Neural progenitor cell (in vitro differentiated cells): Measurements from ENCODE around the gene ZNF726. TPM values are rescaled to one million over a fixed set of nuclear protein-coding genes. Genes with fewer than 3 reads are reported as not detected.

ENCODE experiments used
- DNase-seq: peaks from one replicate; pipeline ENCODE4 v3.0.0-alpha.2; 2016; ENCODE audit warnings: low spot score
- H2AFZ ChIP-seq: fragments of 200-600 bp; sonication (generic); replicated peaks from 2 replicates; pipeline ENCODE4 v1.6.1; 2016; ENCODE audit warnings: antibody characterized with exemption
- H3F3A ChIP-seq: fragments of 200-600 bp; sonication (generic); 2 replicates; pipeline ENCODE4 v1.6.1; 2016; ENCODE audit warnings: antibody characterized with exemption, low read depth
- H3K27ac ChIP-seq: fragments of 200-600 bp; sonication (generic); 2 replicates; pipeline ENCODE4 v1.5.1; 2016; ENCODE audit warnings: mild to moderate bottlenecking
- H3K27me3 ChIP-seq: fragments of 200-600 bp; sonication (generic); 2 replicates; pipeline ENCODE4 v1.6.1; 2016; ENCODE audit warnings: mild to moderate bottlenecking, moderate library complexity
- H3K36me3 ChIP-seq: fragments of 200-600 bp; sonication (generic); 2 replicates; pipeline ENCODE4 v1.5.1; 2016
- H3K4me1 ChIP-seq: fragments of 200-600 bp; sonication (generic); 2 replicates; pipeline ENCODE4 v1.6.1; 2016; ENCODE audit warnings: mixed run types
- H3K4me2 ChIP-seq: fragments of 200-600 bp; sonication (generic); 2 replicates; pipeline ENCODE4 v1.6.1; 2016
- H3K4me3 ChIP-seq: fragments of 200-600 bp; sonication (generic); 2 replicates; pipeline ENCODE4 v1.5.1; 2016
- H3K79me2 ChIP-seq: fragments of 200-600 bp; sonication (generic); 2 replicates; pipeline ENCODE4 v1.6.1; 2016; ENCODE audit warnings: low read depth
- H3K9ac ChIP-seq: fragments of 200-600 bp; sonication (generic); 2 replicates; pipeline ENCODE4 v1.6.1; 2016
- H3K9me3 ChIP-seq: fragments of 200-600 bp; sonication (generic); 2 replicates; pipeline ENCODE4 v1.5.1; 2016; ENCODE audit warnings: low read depth
- H4K20me1 ChIP-seq: fragments of 200-600 bp; sonication (generic); 2 replicates; pipeline ENCODE4 v1.6.1; 2016; ENCODE audit warnings: low read depth
- H3K27ac Mint-ChIP-seq: 3 replicates; pipeline ENCODE4 v1.8.0; 2021; ENCODE audit warnings: mixed read lengths
- H3K27me3 Mint-ChIP-seq: 2 replicates; pipeline ENCODE4 v1.8.0; 2022; ENCODE audit warnings: low read depth, mild to moderate bottlenecking, inconsistent platforms, moderate library complexity, mixed read lengths; ENCODE audit not compliant: insufficient read depth
- H3K36me3 Mint-ChIP-seq: 3 replicates; pipeline ENCODE4 v1.8.0; 2021; ENCODE audit warnings: mixed read lengths
- H3K4me1 Mint-ChIP-seq: 3 replicates; pipeline ENCODE4 v1.8.0; 2021; ENCODE audit warnings: mixed read lengths
- H3K4me3 Mint-ChIP-seq: 3 replicates; pipeline ENCODE4 v1.8.0; 2021; ENCODE audit warnings: mild to moderate bottlenecking, moderate library complexity, mixed read lengths
- H3K9me3 Mint-ChIP-seq: 3 replicates; pipeline ENCODE4 v1.8.0; 2020; ENCODE audit warnings: mixed read lengths
- CTCF ChIP-seq: fragments of 200-600 bp; sonication (generic); IDR thresholded peaks from 2 replicates; pipeline ENCODE4 v1.5.1; 2017; ENCODE audit warnings: antibody characterized with exemption, mild to moderate bottlenecking
- EZH2 ChIP-seq: fragments of 200-600 bp; sonication (generic); IDR thresholded peaks from 2 replicates; pipeline ENCODE4 v1.6.1; 2017; ENCODE audit warnings: antibody characterized with exemption, mild to moderate bottlenecking, moderate library complexity
- EZH2phosphoT487 ChIP-seq: fragments of 200-600 bp; sonication (generic); IDR thresholded peaks from 2 replicates; pipeline ENCODE4 v1.6.1; 2017; ENCODE audit warnings: antibody characterized with exemption
- total RNA-seq: library from RNA; depleted of rRNA; stranded (reverse); fragments of >200 nt; gene quantifications from 2 replicates; pipeline ENCODE4 v1.2.3, GENCODE V29; 2015; ENCODE audit warnings: low replicate concordance

The ZNF726 gene
- total RNA-seq, 1 donor from 2014 or later = not detected

- Histone ChIP-seq H3K36me3 (no peaks in the 10 kb centered on the region), H3K4me3 (no peak overlapping the region), H3K27ac (no peak overlapping the region), H4K20me1 (no peaks in the 10 kb centered on the region), H3F3A (no peaks in the 10 kb centered on the region), H3K79me2 (no peaks in the 10 kb centered on the region), H3K27me3 (no peaks in the 10 kb centered on the region), H3K4me2 (no peak overlapping the region), H3K4me1 (no peaks in the 10 kb centered on the region), H2AFZ (no peak overlapping the region), H3K9ac (no peak overlapping the region), H3K9me3 (no peaks in the 10 kb centered on the region)
- Mint-ChIP-seq H3K4me3 (no peak overlapping the region), H3K4me1 (no peaks in the 10 kb centered on the region), H3K36me3 (no peaks in the 10 kb centered on the region), H3K27me3 (no peaks in the 10 kb centered on the region), H3K27ac (no peak overlapping the region), H3K9me3 (peaks cover 64% of the 10 kb centered on the region)
- DNase-seq = no peak
- no peak for TF ChIP-seq EZH2phosphoT487
- TF ChIP-seq CTCF = no peak
- TF ChIP-seq EZH2 = no peak
Observed at GRCh38 chr19:23901360-23901759, 13.3 kb upstream of the ZNF726 start.

GRCh38 chr19:23904406-23904805 lies 10.3 kb upstream of the ZNF726 start:
- Histone ChIP-seq H4K20me1 (no peaks in the 10 kb centered on the region), H3K4me1 (no peaks in the 10 kb centered on the region), H3K4me3 (no peak overlapping the region), H3K27ac (no peak overlapping the region), H3K27me3 (no peaks in the 10 kb centered on the region), H3K9me3 (peaks cover 4% of the 10 kb centered on the region), H3K9ac (no peak overlapping the region), H3F3A (no peaks in the 10 kb centered on the region), H2AFZ (no peak overlapping the region), H3K36me3 (no peaks in the 10 kb centered on the region), H3K4me2 (no peak overlapping the region), H3K79me2 (no peaks in the 10 kb centered on the region)
- Mint-ChIP-seq H3K9me3 (peaks cover 62% of the 10 kb centered on the region), H3K4me3 (no peak overlapping the region), H3K4me1 (no peaks in the 10 kb centered on the region), H3K36me3 (no peaks in the 10 kb centered on the region), H3K27me3 (no peaks in the 10 kb centered on the region), H3K27ac (no peak overlapping the region)
- TF ChIP-seq EZH2phosphoT487 = no peak
- no peak for TF ChIP-seq CTCF
- no peak for TF ChIP-seq EZH2
- no peak for DNase-seq

GRCh38 chr19:23905771-23906170 lies 8.9 kb upstream of the ZNF726 start:
- H3K36me3 ChIP-seq = no peaks in the 10 kb centered on the region
- Mint-ChIP-seq H3K27me3 (no peaks in the 10 kb centered on the region), H3K4me3 (no peak overlapping the region), H3K27ac (no peak overlapping the region), H3K36me3 (no peaks in the 10 kb centered on the region), H3K4me1 (no peaks in the 10 kb centered on the region), H3K9me3 (peaks cover 60% of the 10 kb centered on the region)
- no peak overlapping the region for H3K9ac ChIP-seq
- no peaks in the 10 kb centered on the region for H3F3A ChIP-seq
- no peaks in the 10 kb centered on the region for H3K27me3 ChIP-seq
- H3K27ac ChIP-seq = no peak overlapping the region
- H3K4me1 ChIP-seq = no peaks in the 10 kb centered on the region
- H3K9me3 ChIP-seq = peaks cover 6% of the 10 kb centered on the region
- no peak overlapping the region for H2AFZ ChIP-seq
- H4K20me1 ChIP-seq = no peaks in the 10 kb centered on the region
- DNase-seq = no peak
- no peak overlapping the region for H3K4me3 ChIP-seq
- H3K4me2 ChIP-seq = no peak overlapping the region
- TF ChIP-seq EZH2 (no peak), CTCF (no peak), EZH2phosphoT487 (no peak)
- no peaks in the 10 kb centered on the region for H3K79me2 ChIP-seq
